ENCODE data around the gene NAA30.

The NAA30 gene

DNA sequence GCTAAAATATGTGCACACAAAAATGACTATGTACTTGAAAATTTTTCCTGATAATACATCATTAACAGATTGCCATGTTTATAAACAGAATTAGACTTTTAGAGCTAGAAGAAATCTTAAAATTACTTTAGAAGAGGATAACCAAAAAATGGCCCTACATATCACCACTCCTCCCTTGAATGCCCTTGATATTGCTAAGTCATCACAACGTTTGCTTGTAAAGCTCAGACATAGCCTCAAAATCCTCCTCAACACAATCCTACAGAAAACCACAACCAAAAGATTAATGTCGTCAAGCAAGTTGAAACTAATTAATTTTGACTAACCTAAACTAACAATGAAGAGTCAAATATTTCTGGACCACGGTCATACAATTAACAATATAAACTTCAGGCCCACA is 19.4 kb upstream of the NAA30 start:
- Histone ChIP-seq H3K36me3 (ENCODE audit: control insufficient read depth, insufficient read depth, low read length) (no peaks in the 10 kb centered on the region), H3K4me3 (ENCODE audit: extremely low read depth, insufficient read depth, low read length, poor library complexity, severe bottlenecking) (no peak overlapping the region), H3K4me1 (ENCODE audit: control insufficient read depth, insufficient read depth, low read length, poor library complexity, severe bottlenecking) (no peaks in the 10 kb centered on the region), H3K27ac (ENCODE audit: low read depth, low read length, severe bottlenecking) (no peak overlapping the region), H3K9me3 (ENCODE audit: control insufficient read depth, low read length) (no peaks in the 10 kb centered on the region)
- WGBS, 2 experiments (ENCODE audit: insufficient coverage in 2 of 2): 36 to 50% methylated on average over 2 of the region's 3 CpGs

GRCh38 chr14:57375156-57375555 is 15.2 kb upstream of the NAA30 start:
- WGBS, 2 experiments (ENCODE audit: insufficient coverage in 2 of 2): no CpG with 5 or more reads among the region's 3 CpGs
- no peak overlapping the region for H3K4me3 ChIP-seq (ENCODE audit: extremely low read depth, insufficient read depth, low read length, poor library complexity, severe bottlenecking)
- H3K36me3 ChIP-seq (ENCODE audit: control insufficient read depth, insufficient read depth, low read length): no peaks in the 10 kb centered on the region
- no peaks in the 10 kb centered on the region for H3K4me1 ChIP-seq (ENCODE audit: control insufficient read depth, insufficient read depth, low read length, poor library complexity, severe bottlenecking)
- no peak overlapping the region for H3K27ac ChIP-seq (ENCODE audit: low read depth, low read length, severe bottlenecking)
- H3K9me3 ChIP-seq (ENCODE audit: control insufficient read depth, low read length): no peaks in the 10 kb centered on the region

DNA sequence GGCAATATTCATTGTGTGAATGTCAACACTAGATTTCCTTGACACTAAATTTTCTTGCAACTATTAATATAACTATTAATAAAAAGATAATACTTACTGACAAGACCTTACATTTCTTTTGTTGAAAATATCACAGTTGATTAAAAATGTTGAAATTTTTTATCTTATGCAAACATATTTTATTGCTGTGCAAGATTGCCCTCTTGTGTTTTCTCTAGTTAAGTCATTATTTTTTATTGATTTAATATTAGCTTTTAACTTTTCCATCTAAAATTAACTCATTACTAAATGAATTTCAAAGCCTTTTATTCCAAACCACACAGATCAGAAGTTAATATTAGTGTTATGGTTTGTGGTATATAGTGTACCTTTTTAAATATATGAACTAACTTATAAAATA is 11.7 kb upstream of the NAA30 start:
- H3K4me3 ChIP-seq (ENCODE audit: extremely low read depth, insufficient read depth, low read length, poor library complexity, severe bottlenecking): no peak overlapping the region

GRCh38 chr14:57380935-57381334 is 9.5 kb upstream of the NAA30 start:
- peaks cover 12% of the 10 kb centered on the region for H3K4me1 ChIP-seq (ENCODE audit: control insufficient read depth, insufficient read depth, low read length, poor library complexity, severe bottlenecking)
- 86% methylated on average over 2 of the region's 3 CpGs; no CpG with 5 or more reads in 1 of the 2 experiments for WGBS, 2 experiments (ENCODE audit: insufficient coverage in 2 of 2)
- no peaks in the 10 kb centered on the region for H3K9me3 ChIP-seq (ENCODE audit: control insufficient read depth, low read length)
- H3K4me3 ChIP-seq (ENCODE audit: extremely low read depth, insufficient read depth, low read length, poor library complexity, severe bottlenecking): no peak overlapping the region
- H3K36me3 ChIP-seq (ENCODE audit: control insufficient read depth, insufficient read depth, low read length): no peaks in the 10 kb centered on the region
- H3K27ac ChIP-seq (ENCODE audit: low read depth, low read length, severe bottlenecking): no peak overlapping the region

More for the DNA sequence above, 11.7 kb upstream of the NAA30 start:
- H3K9me3 ChIP-seq (ENCODE audit: control insufficient read depth, low read length): no peaks in the 10 kb centered on the region
- H3K36me3 ChIP-seq (ENCODE audit: control insufficient read depth, insufficient read depth, low read length): no peaks in the 10 kb centered on the region
- H3K27ac ChIP-seq (ENCODE audit: low read depth, low read length, severe bottlenecking): no peak overlapping the region
- H3K4me1 ChIP-seq (ENCODE audit: control insufficient read depth, insufficient read depth, low read length, poor library complexity, severe bottlenecking): peaks cover 12% of the 10 kb centered on the region

DNA sequence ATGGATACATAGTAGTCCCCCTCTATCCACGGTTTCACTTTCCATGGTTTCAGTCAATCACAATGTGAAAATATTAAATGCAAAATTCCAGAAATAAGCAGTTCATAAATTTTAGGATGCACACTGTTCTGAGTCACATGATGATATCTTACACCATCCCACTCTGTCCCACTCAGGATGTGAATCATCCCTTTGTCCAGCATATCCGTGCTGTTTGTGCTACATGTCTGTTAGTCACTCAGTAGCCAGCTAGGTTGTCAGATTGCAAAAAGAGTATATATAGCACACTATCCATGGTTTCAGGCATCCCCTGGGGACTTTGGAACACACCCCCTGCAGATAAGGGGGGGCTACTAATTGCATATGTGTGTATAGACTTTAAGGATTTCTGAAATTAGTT is 8.1 kb upstream of the NAA30 start:
- Histone ChIP-seq H3K9me3 (ENCODE audit: control insufficient read depth, low read length) (no peaks in the 10 kb centered on the region), H3K27ac (ENCODE audit: low read depth, low read length, severe bottlenecking) (no peak overlapping the region), H3K4me3 (ENCODE audit: extremely low read depth, insufficient read depth, low read length, poor library complexity, severe bottlenecking) (no peak overlapping the region), H3K4me1 (ENCODE audit: control insufficient read depth, insufficient read depth, low read length, poor library complexity, severe bottlenecking) (peaks cover 12% of the 10 kb centered on the region), H3K36me3 (ENCODE audit: control insufficient read depth, insufficient read depth, low read length) (no peaks in the 10 kb centered on the region)
- 80% methylated on average over 1 of the region's 2 CpGs; no CpG with 5 or more reads in 1 of the 2 experiments for WGBS, 2 experiments (ENCODE audit: insufficient coverage in 2 of 2)

DNA sequence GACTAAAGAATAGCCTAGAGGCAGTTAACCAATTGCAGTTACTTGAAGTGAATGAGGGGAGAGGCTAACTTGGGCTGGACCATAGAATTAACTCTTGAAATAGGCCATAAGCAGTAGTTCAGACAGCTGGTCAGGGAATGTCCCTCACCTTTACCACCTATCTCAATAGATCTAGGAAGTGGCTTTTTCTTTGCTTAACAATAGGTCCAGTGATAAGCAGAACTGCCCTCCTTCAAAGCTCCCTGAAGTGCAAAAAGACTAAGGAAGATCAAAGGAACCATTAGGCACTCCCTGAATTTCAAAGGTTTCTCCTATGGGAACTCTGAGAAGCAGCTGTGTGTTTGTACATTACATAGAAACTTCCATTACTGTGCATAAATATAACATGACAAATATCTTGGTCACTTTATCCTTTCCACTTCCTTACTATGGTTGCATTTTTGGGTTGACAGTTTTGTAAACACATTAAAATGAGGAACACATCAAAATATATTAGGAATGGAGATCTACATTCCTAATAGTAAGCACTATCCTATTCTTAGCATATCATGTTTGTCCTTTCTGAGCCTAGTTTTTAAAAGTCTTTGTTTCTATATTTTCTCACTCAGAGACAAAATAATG is 7.2 kb upstream of the NAA30 start:
- Histone ChIP-seq H3K36me3 (ENCODE audit: control insufficient read depth, insufficient read depth, low read length) (no peaks in the 10 kb centered on the region), H3K4me1 (ENCODE audit: control insufficient read depth, insufficient read depth, low read length, poor library complexity, severe bottlenecking) (peaks cover 12% of the 10 kb centered on the region), H3K9me3 (ENCODE audit: control insufficient read depth, low read length) (no peaks in the 10 kb centered on the region), H3K4me3 (ENCODE audit: extremely low read depth, insufficient read depth, low read length, poor library complexity, severe bottlenecking) (no peak overlapping the region), H3K27ac (ENCODE audit: low read depth, low read length, severe bottlenecking) (no peak overlapping the region)

DNA sequence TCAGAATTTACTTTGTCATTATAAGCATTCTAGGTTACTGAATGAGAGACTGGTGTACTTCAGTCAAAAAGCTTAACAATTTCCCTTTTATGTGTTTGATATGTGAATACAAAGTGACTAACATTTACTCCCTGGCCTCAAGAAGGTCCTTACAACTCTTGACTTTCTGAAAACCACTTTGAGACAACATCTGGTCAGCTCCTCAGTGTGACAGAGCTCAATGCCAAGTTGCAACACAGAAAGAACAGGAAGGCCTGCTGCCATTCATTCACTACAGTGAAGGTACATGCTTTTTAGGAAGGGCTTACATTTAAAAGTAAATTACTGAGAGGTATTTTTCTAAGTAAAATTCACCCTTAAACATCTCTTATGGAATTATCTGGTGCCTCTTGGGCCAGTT is 2.3 kb upstream of the NAA30 start:
- peaks cover 8% of the 10 kb centered on the region for H3K36me3 ChIP-seq (ENCODE audit: control insufficient read depth, insufficient read depth, low read length)
- H3K4me3 ChIP-seq (ENCODE audit: extremely low read depth, insufficient read depth, low read length, poor library complexity, severe bottlenecking): no peak overlapping the region
- peaks cover 8% of the 10 kb centered on the region for H3K4me1 ChIP-seq (ENCODE audit: control insufficient read depth, insufficient read depth, low read length, poor library complexity, severe bottlenecking)
- no peaks in the 10 kb centered on the region for H3K9me3 ChIP-seq (ENCODE audit: control insufficient read depth, low read length)
- H3K27ac ChIP-seq (ENCODE audit: low read depth, low read length, severe bottlenecking): no peak overlapping the region

- Histone ChIP-seq H3K4me3 (ENCODE audit: extremely low read depth, insufficient read depth, low read length, poor library complexity, severe bottlenecking) (peak overlapping the region; percentile 75), H3K9me3 (ENCODE audit: control insufficient read depth, low read length) (no peaks in the 10 kb centered on the region), H3K4me1 (ENCODE audit: control insufficient read depth, insufficient read depth, low read length, poor library complexity, severe bottlenecking) (peaks cover 5% of the 10 kb centered on the region), H3K36me3 (ENCODE audit: control insufficient read depth, insufficient read depth, low read length) (peaks cover 13% of the 10 kb centered on the region), H3K27ac (ENCODE audit: low read depth, low read length, severe bottlenecking) (peak overlapping the region; percentile 44)
- WGBS, 2 experiments (ENCODE audit: insufficient coverage in 2 of 2): 53 to 54% methylated on average over 4 to 5 of the region's 5 CpGs
Observed at GRCh38 chr14:57389646-57390036, 745 bp upstream of the NAA30 start.

DNA sequence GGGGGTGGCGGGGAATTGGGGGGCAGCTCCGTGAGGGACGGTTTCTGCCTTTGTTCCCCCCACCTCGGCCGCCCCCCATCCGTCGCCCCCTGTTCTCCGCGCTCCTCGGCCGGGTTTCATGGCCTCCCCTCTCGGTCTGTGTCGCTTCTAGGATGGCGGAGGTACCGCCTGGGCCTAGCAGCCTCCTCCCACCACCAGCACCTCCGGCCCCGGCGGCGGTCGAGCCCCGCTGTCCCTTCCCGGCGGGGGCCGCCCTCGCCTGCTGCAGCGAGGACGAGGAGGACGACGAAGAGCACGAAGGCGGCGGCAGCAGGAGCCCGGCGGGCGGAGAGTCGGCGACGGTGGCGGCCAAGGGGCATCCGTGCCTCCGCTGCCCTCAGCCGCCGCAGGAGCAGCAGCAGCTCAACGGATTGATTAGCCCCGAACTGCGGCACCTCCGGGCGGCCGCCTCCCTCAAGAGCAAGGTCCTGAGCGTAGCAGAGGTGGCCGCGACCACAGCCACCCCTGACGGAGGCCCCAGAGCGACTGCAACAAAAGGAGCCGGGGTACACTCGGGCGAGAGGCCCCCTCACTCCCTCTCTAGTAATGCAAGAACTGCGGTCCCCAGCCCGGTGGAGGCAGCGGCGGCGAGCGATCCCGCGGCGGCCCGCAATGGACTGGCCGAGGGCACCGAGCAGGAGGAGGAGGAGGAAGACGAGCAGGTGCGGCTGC is 575 bp downstream of the NAA30 start:
- Histone ChIP-seq H3K27ac (ENCODE audit: low read depth, low read length, severe bottlenecking) (peak overlapping the region; percentile 30), H3K4me1 (ENCODE audit: control insufficient read depth, insufficient read depth, low read length, poor library complexity, severe bottlenecking) (peaks cover 5% of the 10 kb centered on the region), H3K36me3 (ENCODE audit: control insufficient read depth, insufficient read depth, low read length) (peaks cover 18% of the 10 kb centered on the region), H3K9me3 (ENCODE audit: control insufficient read depth, low read length) (no peaks in the 10 kb centered on the region), H3K4me3 (ENCODE audit: extremely low read depth, insufficient read depth, low read length, poor library complexity, severe bottlenecking) (peak overlapping the region; percentile 75)
- 1% methylated on average over 48 to 57 of the region's 71 CpGs for WGBS, 2 experiments (ENCODE audit: insufficient coverage in 2 of 2)

DNA sequence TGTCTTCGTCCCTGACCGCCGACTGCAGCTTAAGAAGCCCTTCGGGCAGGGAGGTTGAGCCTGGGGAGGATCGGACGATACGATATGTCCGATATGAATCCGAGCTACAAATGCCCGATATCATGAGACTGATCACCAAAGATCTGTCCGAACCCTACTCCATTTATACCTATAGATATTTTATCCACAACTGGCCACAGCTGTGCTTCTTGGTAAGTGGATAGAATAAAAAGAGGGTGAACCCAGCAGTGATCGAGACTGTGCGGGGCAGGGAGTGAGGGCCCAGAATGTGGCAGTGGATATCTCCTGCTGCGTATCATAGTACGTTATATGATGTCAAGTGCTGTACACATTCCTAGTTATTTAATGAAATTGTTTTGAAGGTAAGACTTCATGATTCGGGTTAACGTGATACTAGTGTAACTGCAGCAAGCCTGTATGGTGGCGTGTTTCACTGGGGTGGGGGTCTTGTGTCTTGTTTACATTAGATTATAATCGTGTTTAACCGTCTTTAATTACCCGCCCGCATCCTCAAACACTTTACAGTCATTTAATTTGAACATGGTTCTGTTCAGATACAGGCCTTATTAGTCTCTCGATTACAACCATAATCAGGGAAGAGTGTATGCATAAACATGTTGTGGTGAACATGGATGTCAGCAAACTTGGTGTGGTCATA is 1.3 kb downstream of the NAA30 start:
- H3K4me3 ChIP-seq (ENCODE audit: extremely low read depth, insufficient read depth, low read length, poor library complexity, severe bottlenecking): peak overlapping the region; percentile 75
- H3K36me3 ChIP-seq (ENCODE audit: control insufficient read depth, insufficient read depth, low read length): peaks cover 25% of the 10 kb centered on the region
- no peaks in the 10 kb centered on the region for H3K9me3 ChIP-seq (ENCODE audit: control insufficient read depth, low read length)
- 15 to 17% methylated on average over 4 to 13 of the region's 23 CpGs for WGBS, 2 experiments (ENCODE audit: insufficient coverage in 2 of 2)
- no peak overlapping the region for H3K27ac ChIP-seq (ENCODE audit: low read depth, low read length, severe bottlenecking)
- peaks cover 5% of the 10 kb centered on the region for H3K4me1 ChIP-seq (ENCODE audit: control insufficient read depth, insufficient read depth, low read length, poor library complexity, severe bottlenecking)

DNA sequence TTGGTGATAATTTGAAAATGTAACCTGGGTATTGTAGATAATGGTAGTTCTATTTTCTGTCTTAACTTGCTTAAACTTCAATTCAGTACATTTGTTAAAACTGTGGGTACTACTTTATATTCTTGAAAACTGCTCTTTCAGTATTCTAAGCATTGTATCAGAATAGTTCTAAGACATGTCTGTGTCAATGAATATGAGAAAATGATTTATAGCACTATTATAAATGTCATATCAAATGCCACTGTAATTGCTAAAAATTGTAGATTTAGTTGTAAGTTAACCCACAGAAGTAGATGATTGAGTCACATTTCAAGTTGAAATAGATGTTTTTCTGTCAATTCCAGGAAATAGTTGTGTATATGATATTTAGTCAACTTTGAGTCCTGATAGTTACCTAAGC is 2.4 kb downstream of the NAA30 start:
- peak overlapping the region; percentile 75 for H3K4me3 ChIP-seq (ENCODE audit: extremely low read depth, insufficient read depth, low read length, poor library complexity, severe bottlenecking)
- no peak overlapping the region for H3K27ac ChIP-seq (ENCODE audit: low read depth, low read length, severe bottlenecking)
- peaks cover 5% of the 10 kb centered on the region for H3K4me1 ChIP-seq (ENCODE audit: control insufficient read depth, insufficient read depth, low read length, poor library complexity, severe bottlenecking)
- H3K36me3 ChIP-seq (ENCODE audit: control insufficient read depth, insufficient read depth, low read length): peaks cover 35% of the 10 kb centered on the region
- no peaks in the 10 kb centered on the region for H3K9me3 ChIP-seq (ENCODE audit: control insufficient read depth, low read length)
